Stomach (tissue), 4 donors: ENCODE results near the gene HOXC11.

Source experiments
- EP300 ChIP-seq: sonication (generic); formaldehyde crosslinking; IDR thresholded peaks from one replicate; pipeline ENCODE4 v1.6.1; 2017; ENCODE audit warnings: antibody characterized with exemption
- TF ChIP-seq, protein P1 (sequence below), 7 experiments: fragments of 450-650 bp in 4 of 7; fragments of 200-600 bp in 3 of 7; sonication (generic) in 3 of 7; IDR thresholded peaks; one replicate each; pipeline ENCODE4 v1.5.1; 2016 to 2019; ENCODE audit warnings: antibody characterized with exemption in 7 of 7, control low read depth in 2 of 7, mild to moderate bottlenecking in 1 of 7

- TF ChIP-seq EP300: no peak
- TF ChIP-seq, protein P1, sequence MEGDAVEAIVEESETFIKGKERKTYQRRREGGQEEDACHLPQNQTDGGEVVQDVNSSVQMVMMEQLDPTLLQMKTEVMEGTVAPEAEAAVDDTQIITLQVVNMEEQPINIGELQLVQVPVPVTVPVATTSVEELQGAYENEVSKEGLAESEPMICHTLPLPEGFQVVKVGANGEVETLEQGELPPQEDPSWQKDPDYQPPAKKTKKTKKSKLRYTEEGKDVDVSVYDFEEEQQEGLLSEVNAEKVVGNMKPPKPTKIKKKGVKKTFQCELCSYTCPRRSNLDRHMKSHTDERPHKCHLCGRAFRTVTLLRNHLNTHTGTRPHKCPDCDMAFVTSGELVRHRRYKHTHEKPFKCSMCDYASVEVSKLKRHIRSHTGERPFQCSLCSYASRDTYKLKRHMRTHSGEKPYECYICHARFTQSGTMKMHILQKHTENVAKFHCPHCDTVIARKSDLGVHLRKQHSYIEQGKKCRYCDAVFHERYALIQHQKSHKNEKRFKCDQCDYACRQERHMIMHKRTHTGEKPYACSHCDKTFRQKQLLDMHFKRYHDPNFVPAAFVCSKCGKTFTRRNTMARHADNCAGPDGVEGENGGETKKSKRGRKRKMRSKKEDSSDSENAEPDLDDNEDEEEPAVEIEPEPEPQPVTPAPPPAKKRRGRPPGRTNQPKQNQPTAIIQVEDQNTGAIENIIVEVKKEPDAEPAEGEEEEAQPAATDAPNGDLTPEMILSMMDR (IDR thresholded peaks at IDR 0.05): no peak
Measured at GRCh38 chr12:53983950-53984572, 11.1 kb downstream of the HOXC11 start.
